Adrenal gland (tissue), 5 donors: Measurements from ENCODE around the gene SERGEF.

Source experiments
- CTCF ChIP-seq, 6 experiments: fragments of 450-650 bp in 4 of 6; fragments of 200-600 bp in 2 of 6; sonication (generic) in 1 of 6; IDR thresholded peaks; 1 replicate in 5 of 6; 2 replicates in 1 of 6; pipeline versions ENCODE4 v1.5.1 to v1.8.0; 2016 to 2021; ENCODE audit warnings: antibody characterized with exemption in 6 of 6, mild to moderate bottlenecking in 2 of 6, moderate library complexity in 1 of 6
- POLR2A ChIP-seq, 2 donors: fragments of 450-650 bp; IDR thresholded peaks; one replicate each; pipeline ENCODE4 v1.6.1; 2017; ENCODE audit warnings: antibody characterized with exemption in 2 of 2, mild to moderate bottlenecking in 2 of 2, moderate library complexity in 1 of 2
- donor health status: DM: no; HTN: no; CAD: no.

GRCh38 chr11:17793642-17794170 is 219.1 kb downstream of the SERGEF start:
- TF ChIP-seq POLR2A (IDR thresholded peaks at IDR 0.05) (no peak), CTCF (IDR thresholded peaks at IDR 0.05) (no peak)
